A172 (cell line): Measurements from ENCODE around the gene LGALS3BP. TPM values are rescaled to one million over a fixed set of nuclear protein-coding genes. Genes with fewer than 3 reads are reported as not detected.

Experiments
- total RNA-seq: library from RNA; depleted of rRNA; stranded (reverse); fragments of >200 nt; shearing (Covaris generic); gene quantifications from 2 replicates; pipeline ENCODE4 v1.2.3, GENCODE V29; 2014; rRNA removed

The LGALS3BP gene
- total RNA-seq, 1 experiment from 2014 or later = 352 TPM

Other genes starting within 250 kb of the LGALS3BP start
- gene CYTH1, start 197.7 kb downstream of the LGALS3BP start, total RNA-seq = 25.5 and 43.3 TPM in 2 replicates
- 15.9 and 33.6 TPM in 2 replicates for gene USP36, start 139.1 kb downstream of the LGALS3BP start, total RNA-seq
- 0.81 and 0.89 TPM in 2 replicates for gene CEP295NL, start 76.7 kb downstream of the LGALS3BP start, total RNA-seq
- 257 and 279 TPM in 2 replicates for gene TIMP2, start 54.5 kb downstream of the LGALS3BP start, total RNA-seq
- 81.4 and 90.1 TPM in 2 replicates for gene CANT1, start 29.8 kb upstream of the LGALS3BP start, total RNA-seq
- 6.5 and 11.8 TPM in 2 replicates for gene C1QTNF1, start 44.2 kb upstream of the LGALS3BP start, total RNA-seq
- gene ENGASE, start 94.9 kb upstream of the LGALS3BP start, total RNA-seq = 8.8 and 9.1 TPM in 2 replicates